Sciatic nerve (tissue), 2 donors: ENCODE data around the gene CBX2. TPM values are rescaled to one million over a fixed set of nuclear protein-coding genes. Genes with fewer than 3 reads are reported as not detected.

Experiments
- ATAC-seq: fragments of 200-7000 bp; cut with Tn5 transposase; one replicate; pipeline ENCODE4 v1.9.1; 2020; ENCODE audit warnings: mild to moderate bottlenecking, moderate library complexity
- DNase-seq: peaks from one replicate; pipeline ENCODE4 v3.0.0-alpha.2; 2020; ENCODE audit warnings: low spot score
- intact Hi-C: fragments of 100-400 bp; cut with DNase I; formaldehyde crosslinking; loops from one replicate; pipeline ENCODE4 v1.14.2; 2022
- total RNA-seq: library from RNA; stranded (reverse); fragmentation: NEBNext Ultra II Directional; extraction: Animal tissue kit (Norgen Biotek cat#: 25700); gene quantifications from one replicate; pipeline ENCODE4 v1.2.1, GENCODE V29; 2021
- donor health status: DM: no; HTN: no; CAD: no.
- donor health status: DM: no; HTN: no; CAD: no.

The CBX2 gene
- total RNA-seq, 1 donor from 2014 or later: 4.7 TPM

- peak; percentile 67 for DNase-seq
These were observed 37.3 kb downstream of the CBX2 start for GRCh38 chr17:79814974-79815835.

GRCh38 chr17:79815836-79816461 lies 38.0 kb downstream of the CBX2 start:
- DNase-seq: no peak
- no peak for ATAC-seq
- intact Hi-C loops: no loop called here

More at GRCh38 chr17:79814974-79815835, 37.3 kb downstream of the CBX2 start:
- peak; percentile 62 for ATAC-seq
- intact Hi-C loops: loop anchor here (5.0 kb wide), 1 partner anchor 642 kb away; no protein-coding TSS in a partner anchor

- DNase-seq: no peak
These were observed 40.2 kb downstream of the CBX2 start for GRCh38 chr17:79818026-79818758.

GRCh38 chr17:79819085-79819484 lies 41.1 kb downstream of the CBX2 start:
- no peak for ATAC-seq
- intact Hi-C loops: no loop called here

More at GRCh38 chr17:79818026-79818758, 40.2 kb downstream of the CBX2 start:
- ATAC-seq: no peak
- intact Hi-C loops: no loop called here

GRCh38 chr17:79819534-79820276 lies 41.8 kb downstream of the CBX2 start:
- intact Hi-C loops: no loop called here
- ATAC-seq (no peak), DNase-seq (no peak)

More at GRCh38 chr17:79819085-79819484, 41.1 kb downstream of the CBX2 start:
- no peak for DNase-seq

GRCh38 chr17:79820959-79821330 lies 43.0 kb downstream of the CBX2 start:
- ATAC-seq (no peak), DNase-seq (no peak)
- intact Hi-C loops: no loop called here

- intact Hi-C loops: no loop called here
- ATAC-seq: no peak
- no peak for DNase-seq
These were observed 43.6 kb downstream of the CBX2 start for GRCh38 chr17:79821331-79822095.

- ATAC-seq (no peak), DNase-seq (no peak)
- intact Hi-C loops: no loop called here
These were observed 44.7 kb downstream of the CBX2 start for GRCh38 chr17:79822583-79823124.

- intact Hi-C loops: no loop called here
- ATAC-seq (no peak), DNase-seq (no peak)
These were observed 46.3 kb downstream of the CBX2 start for GRCh38 chr17:79824234-79824633.

GRCh38 chr17:79824893-79825579 lies 47.1 kb downstream of the CBX2 start:
- ATAC-seq (no peak), DNase-seq (no peak)
- intact Hi-C loops: no loop called here

GRCh38 chr17:79825580-79825921 lies 47.6 kb downstream of the CBX2 start:
- intact Hi-C loops: no loop called here
- ATAC-seq: no peak
- DNase-seq: no peak

GRCh38 chr17:79826204-79826680 lies 48.3 kb downstream of the CBX2 start:
- intact Hi-C loops: no loop called here
- DNase-seq (no peak), ATAC-seq (no peak)

- intact Hi-C loops: no loop called here
- no peak for ATAC-seq
- DNase-seq: no peak
These were observed 49.1 kb downstream of the CBX2 start for GRCh38 chr17:79826841-79827578.

- ATAC-seq: no peak
- no peak for DNase-seq
- intact Hi-C loops: no loop called here
These were observed 51.1 kb downstream of the CBX2 start for GRCh38 chr17:79829004-79829403.

- DNase-seq (no peak), ATAC-seq (no peak)
- intact Hi-C loops: no loop called here
These were observed 51.5 kb downstream of the CBX2 start for GRCh38 chr17:79829457-79829856.

- intact Hi-C loops: no loop called here
- ATAC-seq (no peak), DNase-seq (no peak)
These were observed 52.4 kb downstream of the CBX2 start for GRCh38 chr17:79830303-79830702.

GRCh38 chr17:79830763-79831264 lies 52.9 kb downstream of the CBX2 start:
- intact Hi-C loops: no loop called here
- DNase-seq: no peak
- peak; percentile 8 for ATAC-seq
